NCI-H2227 (cell line): Measurements from ENCODE around the gene RPAP3.
A peak's percentile ranks its signal among the peaks of the same experiment; 100 is the strongest.

Source experiments
- DNase-seq: peaks from one replicate; lab custom pipeline; 2025; ENCODE audit not compliant: unreplicated experiment; lab: John Stamatoyannopoulos, UW

RPAP3 gene

GRCh38 chr12:47705566-47706425 is at the start of gene RPAP3:
RPAP3 (minus strand) TSS chr12:47706030; CDS start chr12:47702840, 3,190 bp downstream.
- peak; percentile 93 for DNase-seq

- DNase-seq: no peak
Observed at GRCh38 chr12:47754881-47755280, 49.1 kb upstream of the RPAP3 start.

GRCh38 chr12:47754126-47754525 is 48.3 kb upstream of the RPAP3 start:
- no peak for DNase-seq

- DNase-seq: no peak
Observed at GRCh38 chr12:47753021-47754001, 47.5 kb upstream of the RPAP3 start.

GRCh38 chr12:47752552-47752951 is 46.7 kb upstream of the RPAP3 start:
- DNase-seq: no peak

GRCh38 chr12:47752121-47752520 is 46.3 kb upstream of the RPAP3 start:
- no peak for DNase-seq

GRCh38 chr12:47751561-47751960 is 45.7 kb upstream of the RPAP3 start:
- DNase-seq: no peak

GRCh38 chr12:47750916-47751470 is 45.2 kb upstream of the RPAP3 start:
- no peak for DNase-seq

- no peak for DNase-seq
Observed at GRCh38 chr12:47750229-47750798, 44.5 kb upstream of the RPAP3 start.

- DNase-seq: no peak
Observed at GRCh38 chr12:47748899-47749298, 43.1 kb upstream of the RPAP3 start.

- DNase-seq: no peak
Observed at GRCh38 chr12:47748507-47748828, 42.6 kb upstream of the RPAP3 start.

GRCh38 chr12:47747596-47748506 is 42.0 kb upstream of the RPAP3 start:
- DNase-seq: no peak

GRCh38 chr12:47747126-47747525 is 41.3 kb upstream of the RPAP3 start:
- DNase-seq: no peak

- no peak for DNase-seq
Observed at GRCh38 chr12:47746523-47746922, 40.7 kb upstream of the RPAP3 start.

- no peak for DNase-seq
Observed at GRCh38 chr12:47746073-47746472, 40.2 kb upstream of the RPAP3 start.

- no peak for DNase-seq
Observed at GRCh38 chr12:47745485-47746041, 39.7 kb upstream of the RPAP3 start.

- no peak for DNase-seq
Observed at GRCh38 chr12:47744778-47745436, 39.1 kb upstream of the RPAP3 start.

- DNase-seq: no peak
Observed at GRCh38 chr12:47744005-47744651, 38.3 kb upstream of the RPAP3 start.

- no peak for DNase-seq
Observed at GRCh38 chr12:47743311-47743860, 37.6 kb upstream of the RPAP3 start.
